ENCODE measurements around the gene NCKAP5. TPM values are rescaled to one million over a fixed set of nuclear protein-coding genes. Genes with fewer than 3 reads are reported as not detected.

Gene NCKAP5
- total RNA-seq, 1 experiment from 2014 or later: 3.2 TPM

DNA sequence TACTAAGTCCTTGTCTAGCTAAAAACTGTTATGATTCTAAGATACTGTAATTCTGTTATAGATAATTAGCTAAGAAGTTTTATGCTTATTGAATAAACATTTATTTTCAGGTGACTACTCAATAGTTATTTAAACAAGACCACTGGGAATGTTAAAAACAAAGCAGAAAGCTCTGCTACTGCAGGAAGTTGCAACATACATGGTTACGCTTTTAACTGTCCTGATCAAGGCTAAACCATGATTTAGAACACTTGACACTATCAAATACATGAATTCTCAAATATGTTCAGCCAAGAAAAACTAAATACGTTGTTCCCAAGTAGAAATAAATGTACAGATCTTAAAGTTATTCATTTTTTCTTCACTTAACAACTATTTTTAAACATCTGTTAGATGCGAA is 263.9 kb downstream of the NCKAP5 start:
- ATAC-seq (no peak), DNase-seq (no peak)
- no peaks in the 10 kb centered on the region for H3F3A ChIP-seq (ENCODE audit: low read length, unreplicated experiment)
- no peak overlapping the region for H3K4me2 ChIP-seq (ENCODE audit: low read length)
- peaks cover 4% of the 10 kb centered on the region; the same call in 1 of the 2 replicates for H3K4me1 ChIP-seq (ENCODE audit: insufficient read depth, low read length)
- BruUV-seq (replicated peaks): no TSS peak
- H3K79me2 ChIP-seq (ENCODE audit: low read length): no peaks in the 10 kb centered on the region
- intact Hi-C loops (cut with micrococcal nuclease): no loop called here
- no peaks in the 10 kb centered on the region for H3K36me3 ChIP-seq (ENCODE audit: low read depth, low read length)
- no peak overlapping the region for H3K27ac ChIP-seq (ENCODE audit: low read length)
- no peak overlapping the region for H2AFZ ChIP-seq (ENCODE audit: low read length)
- H3K9me3 ChIP-seq (ENCODE audit: low read length): no peaks in the 10 kb centered on the region
- no peaks in the 10 kb centered on the region for H3K9me2 ChIP-seq (replicated peaks; ENCODE audit: low read length)
- no peak for TF ChIP-seq EZH2phosphoT487 (IDR thresholded peaks at IDR 0.05; ENCODE audit: borderline replicate concordance, low read length)
- no peaks in the 10 kb centered on the region for H4K20me1 ChIP-seq (ENCODE audit: low read length)
- POLR2A ChIA-PET (ENCODE audit: unreplicated experiment): interaction anchor here (0.6 kb wide), 1 partner anchor 141 kb away, joined by 3 read pairs; no protein-coding TSS in a partner anchor
- H3K4me3 ChIP-seq (ENCODE audit: low read length): no peak overlapping the region
- CTCF ChIA-PET: no interaction called here
- H3K27me3 ChIP-seq (ENCODE audit: low read length): no peaks in the 10 kb centered on the region
- no peak overlapping the region for H3K9ac ChIP-seq (ENCODE audit: low read length)

GRCh38 chr2:133303150-133303549 is 265.1 kb downstream of the NCKAP5 start:
- no TSS peak for BruUV-seq (replicated peaks)
- ChIA-PET POLR2A (ENCODE audit: unreplicated experiment) (no interaction called here), CTCF (no interaction called here)
- no peak overlapping the region for H2AFZ ChIP-seq (ENCODE audit: low read length)
- H3K4me1 ChIP-seq (ENCODE audit: insufficient read depth, low read length): peaks cover 4% of the 10 kb centered on the region; the same call in 1 of the 2 replicates
- H3K4me3 ChIP-seq (ENCODE audit: low read length): no peak overlapping the region
- peak; percentile 79 for DNase-seq
- H3K9me2 ChIP-seq (replicated peaks; ENCODE audit: low read length): no peaks in the 10 kb centered on the region
- H3K27me3 ChIP-seq (ENCODE audit: low read length): no peaks in the 10 kb centered on the region
- no peaks in the 10 kb centered on the region for H4K20me1 ChIP-seq (ENCODE audit: low read length)
- H3K27ac ChIP-seq (ENCODE audit: low read length): 0 out of 2 replicates have a peak overlapping the region, but pooled peaks have one; percentile 14
- intact Hi-C loops (cut with micrococcal nuclease): no loop called here
- no peak overlapping the region for H3K9ac ChIP-seq (ENCODE audit: low read length)
- no peaks in the 10 kb centered on the region for H3K9me3 ChIP-seq (ENCODE audit: low read length)
- H3F3A ChIP-seq (ENCODE audit: low read length, unreplicated experiment): no peaks in the 10 kb centered on the region
- ATAC-seq: peak; percentile 92
- TF ChIP-seq, protein P1, sequence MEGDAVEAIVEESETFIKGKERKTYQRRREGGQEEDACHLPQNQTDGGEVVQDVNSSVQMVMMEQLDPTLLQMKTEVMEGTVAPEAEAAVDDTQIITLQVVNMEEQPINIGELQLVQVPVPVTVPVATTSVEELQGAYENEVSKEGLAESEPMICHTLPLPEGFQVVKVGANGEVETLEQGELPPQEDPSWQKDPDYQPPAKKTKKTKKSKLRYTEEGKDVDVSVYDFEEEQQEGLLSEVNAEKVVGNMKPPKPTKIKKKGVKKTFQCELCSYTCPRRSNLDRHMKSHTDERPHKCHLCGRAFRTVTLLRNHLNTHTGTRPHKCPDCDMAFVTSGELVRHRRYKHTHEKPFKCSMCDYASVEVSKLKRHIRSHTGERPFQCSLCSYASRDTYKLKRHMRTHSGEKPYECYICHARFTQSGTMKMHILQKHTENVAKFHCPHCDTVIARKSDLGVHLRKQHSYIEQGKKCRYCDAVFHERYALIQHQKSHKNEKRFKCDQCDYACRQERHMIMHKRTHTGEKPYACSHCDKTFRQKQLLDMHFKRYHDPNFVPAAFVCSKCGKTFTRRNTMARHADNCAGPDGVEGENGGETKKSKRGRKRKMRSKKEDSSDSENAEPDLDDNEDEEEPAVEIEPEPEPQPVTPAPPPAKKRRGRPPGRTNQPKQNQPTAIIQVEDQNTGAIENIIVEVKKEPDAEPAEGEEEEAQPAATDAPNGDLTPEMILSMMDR (conservative IDR thresholded peaks at IDR 0.05; ENCODE audit: low read depth, low read length): no peak
- no peak for TF ChIP-seq EZH2phosphoT487 (IDR thresholded peaks at IDR 0.05; ENCODE audit: borderline replicate concordance, low read length)
- no peak for TF ChIP-seq EZH2 (IDR thresholded peaks at IDR 0.05; ENCODE audit: low read length, unreplicated experiment)
- no peaks in the 10 kb centered on the region for H3K36me3 ChIP-seq (ENCODE audit: low read depth, low read length)
- H3K79me2 ChIP-seq (ENCODE audit: low read length): no peaks in the 10 kb centered on the region
- H3K4me2 ChIP-seq (ENCODE audit: low read length): peak overlapping the region; percentile 18; the same call in 1 of the 2 replicates

DNA sequence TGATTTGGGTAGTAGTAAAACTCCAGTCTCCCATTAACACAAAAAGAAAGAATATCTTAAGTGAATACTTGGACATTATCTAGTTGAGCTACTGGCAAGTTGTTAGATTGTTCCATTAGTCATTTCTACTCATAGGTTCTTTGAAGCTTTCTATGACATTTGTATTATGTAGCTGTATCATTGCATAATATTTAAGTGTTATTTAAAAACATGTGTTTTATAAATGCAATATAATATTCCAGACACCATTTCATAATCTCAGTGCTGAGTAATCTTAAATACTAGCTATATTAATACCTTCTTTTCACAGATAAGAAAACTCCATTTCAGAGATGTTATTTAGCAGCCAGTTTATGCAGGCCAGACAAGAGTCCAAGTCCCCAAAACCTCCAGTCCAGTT is 271.9 kb downstream of the NCKAP5 start:
- ChIA-PET CTCF (no interaction called here), POLR2A (ENCODE audit: unreplicated experiment) (no interaction called here)
- intact Hi-C loops (cut with micrococcal nuclease): no loop called here
- Histone ChIP-seq H3K4me2 (ENCODE audit: low read length) (no peak overlapping the region), H3K36me3 (ENCODE audit: low read depth, low read length) (no peaks in the 10 kb centered on the region), H4K20me1 (ENCODE audit: low read length) (no peaks in the 10 kb centered on the region), H2AFZ (ENCODE audit: low read length) (no peak overlapping the region), H3K9me2 (replicated peaks; ENCODE audit: low read length) (no peaks in the 10 kb centered on the region), H3F3A (ENCODE audit: low read length, unreplicated experiment) (no peaks in the 10 kb centered on the region), H3K9me3 (ENCODE audit: low read length) (no peaks in the 10 kb centered on the region), H3K4me1 (ENCODE audit: insufficient read depth, low read length) (no peaks in the 10 kb centered on the region), H3K27me3 (ENCODE audit: low read length) (no peaks in the 10 kb centered on the region), H3K9ac (ENCODE audit: low read length) (no peak overlapping the region), H3K79me2 (ENCODE audit: low read length) (no peaks in the 10 kb centered on the region), H3K4me3 (ENCODE audit: low read length) (no peak overlapping the region), H3K27ac (ENCODE audit: low read length) (no peak overlapping the region)
- TF ChIP-seq EZH2phosphoT487 (IDR thresholded peaks at IDR 0.05; ENCODE audit: borderline replicate concordance, low read length) (no peak), EZH2 (IDR thresholded peaks at IDR 0.05; ENCODE audit: low read length, unreplicated experiment) (no peak)
- TF ChIP-seq, protein P1 (conservative IDR thresholded peaks at IDR 0.05; ENCODE audit: low read depth, low read length): no peak
- ATAC-seq: no peak
- no peak for DNase-seq
- BruUV-seq (replicated peaks): no TSS peak

All from PC-3 (cell line).